GM23248 (cell line): ENCODE measurements around the gene ADPRM.

Source experiments
- EZH2 ChIP-seq: fragments of 200-600 bp; sonication (generic); IDR thresholded peaks from 2 replicates; pipeline ENCODE4 v1.6.1; 2018; ENCODE audit warnings: antibody characterized with exemption, mild to moderate bottlenecking; ENCODE audit not compliant: insufficient read depth, poor library complexity, severe bottlenecking
- EZH2phosphoT487 ChIP-seq: fragments of 200-600 bp; sonication (generic); IDR thresholded peaks from 2 replicates; pipeline ENCODE4 v1.6.1; 2018; ENCODE audit warnings: antibody characterized with exemption, moderate library complexity, mild to moderate bottlenecking, low read depth; ENCODE audit not compliant: insufficient read depth

- TF ChIP-seq EZH2phosphoT487, result no peak
- TF ChIP-seq EZH2, result no peak
These were observed 21.2 kb downstream of the ADPRM start for GRCh38 chr17:10718547-10718946.
